OCI-LY1 (cell line): Measurements from ENCODE around the gene CEMIP.

Source experiments
- H2AFZ ChIP-seq: fragments of 200-600 bp; sonication (generic), shearing (Covaris generic); 2 replicates; pipeline ENCODE4 v1.6.0; 2014; ENCODE audit warnings: antibody characterized with exemption, mild to moderate bottlenecking, low read length
- H3F3A ChIP-seq: fragments of 200-600 bp; sonication (generic), shearing (Covaris generic); 2 replicates; pipeline ENCODE4 v1.6.0; 2014; ENCODE audit warnings: mild to moderate bottlenecking, antibody characterized with exemption, low read length, moderate library complexity; ENCODE audit not compliant: insufficient read depth
- H3K27ac ChIP-seq: fragments of 200-600 bp; sonication (generic); 2 replicates; pipeline ENCODE4 v1.5.1; 2014; ENCODE audit warnings: low read length, mixed run types, mild to moderate bottlenecking, low read depth; ENCODE audit not compliant: poor library complexity, severe bottlenecking
- H3K27me3 ChIP-seq: fragments of 200-600 bp; sonication (generic); 2 replicates; pipeline ENCODE4 v1.6.0; 2014; ENCODE audit warnings: antibody characterized with exemption, mild to moderate bottlenecking, low read length, moderate library complexity; ENCODE audit not compliant: insufficient read depth
- H3K36me3 ChIP-seq: fragments of 200-600 bp; sonication (generic); 2 replicates; pipeline ENCODE4 v1.6.1; 2014; ENCODE audit warnings: mild to moderate bottlenecking, antibody characterized with exemption, low read length, moderate library complexity, mixed read lengths; ENCODE audit not compliant: insufficient read depth
- H3K4me1 ChIP-seq: fragments of 200-600 bp; sonication (generic); 2 replicates; pipeline ENCODE4 v1.5.1; 2014; ENCODE audit warnings: mild to moderate bottlenecking, low read length, moderate library complexity; ENCODE audit not compliant: insufficient read depth, severe bottlenecking
- H3K4me2 ChIP-seq: fragments of 200-600 bp; sonication (generic), shearing (Covaris generic); 2 replicates; pipeline ENCODE4 v1.6.1; 2014; ENCODE audit warnings: low read length
- H3K4me3 ChIP-seq: fragments of 200-600 bp; sonication (generic); 2 replicates; pipeline ENCODE4 v1.5.1; 2014; ENCODE audit warnings: low read length, low read depth, mild to moderate bottlenecking, mixed read lengths; ENCODE audit not compliant: poor library complexity, severe bottlenecking
- H3K79me2 ChIP-seq: fragments of 200-600 bp; shearing (Covaris generic); 2 replicates; pipeline ENCODE4 v1.6.1; 2016; ENCODE audit warnings: mixed run types, low read length, mixed read lengths; ENCODE audit not compliant: insufficient read depth
- H3K9ac ChIP-seq: fragments of 200-600 bp; sonication (generic), shearing (Covaris generic); 2 replicates; pipeline ENCODE4 v1.6.1; 2014; ENCODE audit warnings: mild to moderate bottlenecking, low read length, mixed read lengths
- H3K9me2 ChIP-seq: fragments of 200-600 bp; sonication (generic), shearing (Covaris generic); 2 replicates; pipeline ENCODE4 v1.6.1; 2014; ENCODE audit warnings: low read depth, mild to moderate bottlenecking, low read length, mixed read lengths
- H3K9me3 ChIP-seq: fragments of 200-600 bp; shearing (Covaris generic); 2 replicates; pipeline ENCODE4 v1.6.1; 2014; ENCODE audit warnings: low read length, mixed read lengths
- H4K20me1 ChIP-seq: fragments of 200-600 bp; sonication (generic), shearing (Covaris generic); 2 replicates; pipeline ENCODE4 v1.6.0; 2016; ENCODE audit warnings: mild to moderate bottlenecking, low read length; ENCODE audit not compliant: insufficient read depth
- EZH2 ChIP-seq: fragments of 200-600 bp; sonication (generic), shearing (Covaris generic); IDR thresholded peaks from 2 replicates; pipeline ENCODE4 v1.8.0; 2017; ENCODE audit warnings: borderline replicate concordance, mixed run types, mild to moderate bottlenecking, antibody characterized with exemption, low read length, moderate library complexity, mixed read lengths
- TF ChIP-seq, protein P1 (sequence below): fragments of 200-600 bp; sonication (generic), shearing (Covaris generic); IDR thresholded peaks from 2 replicates; pipeline ENCODE4 v1.5.1; 2017; ENCODE audit warnings: mild to moderate bottlenecking, antibody characterized with exemption, low read length, moderate library complexity, mixed read lengths

CEMIP gene

DNA sequence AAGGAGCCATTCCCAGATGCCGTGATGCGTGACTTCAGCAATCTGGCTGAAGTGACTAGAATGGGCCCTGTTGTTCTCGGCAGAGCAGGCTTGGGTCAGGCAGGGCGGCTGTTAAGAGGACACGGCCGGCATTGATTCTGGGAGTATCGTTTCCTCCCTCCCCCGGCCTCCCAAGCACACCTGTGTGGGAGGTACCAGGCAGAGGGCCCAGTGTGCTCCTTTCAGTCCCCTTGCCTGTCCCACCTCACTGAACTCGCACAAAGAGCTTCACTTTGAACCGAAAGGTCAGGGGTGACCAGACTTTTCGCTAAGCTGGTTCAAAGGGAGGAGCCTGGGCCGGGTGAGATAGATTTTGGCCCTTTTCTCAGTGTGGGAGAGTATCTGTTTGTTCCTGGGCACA lies 92.7 kb downstream of the CEMIP start:
- no peak for TF ChIP-seq EZH2
- TF ChIP-seq, protein P1, sequence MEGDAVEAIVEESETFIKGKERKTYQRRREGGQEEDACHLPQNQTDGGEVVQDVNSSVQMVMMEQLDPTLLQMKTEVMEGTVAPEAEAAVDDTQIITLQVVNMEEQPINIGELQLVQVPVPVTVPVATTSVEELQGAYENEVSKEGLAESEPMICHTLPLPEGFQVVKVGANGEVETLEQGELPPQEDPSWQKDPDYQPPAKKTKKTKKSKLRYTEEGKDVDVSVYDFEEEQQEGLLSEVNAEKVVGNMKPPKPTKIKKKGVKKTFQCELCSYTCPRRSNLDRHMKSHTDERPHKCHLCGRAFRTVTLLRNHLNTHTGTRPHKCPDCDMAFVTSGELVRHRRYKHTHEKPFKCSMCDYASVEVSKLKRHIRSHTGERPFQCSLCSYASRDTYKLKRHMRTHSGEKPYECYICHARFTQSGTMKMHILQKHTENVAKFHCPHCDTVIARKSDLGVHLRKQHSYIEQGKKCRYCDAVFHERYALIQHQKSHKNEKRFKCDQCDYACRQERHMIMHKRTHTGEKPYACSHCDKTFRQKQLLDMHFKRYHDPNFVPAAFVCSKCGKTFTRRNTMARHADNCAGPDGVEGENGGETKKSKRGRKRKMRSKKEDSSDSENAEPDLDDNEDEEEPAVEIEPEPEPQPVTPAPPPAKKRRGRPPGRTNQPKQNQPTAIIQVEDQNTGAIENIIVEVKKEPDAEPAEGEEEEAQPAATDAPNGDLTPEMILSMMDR: no peak
- H3K27me3 ChIP-seq: no peaks in the 10 kb centered on the region
- H4K20me1 ChIP-seq: no peaks in the 10 kb centered on the region
- no peak overlapping the region for H3K4me3 ChIP-seq
- no peaks in the 10 kb centered on the region for H3K4me1 ChIP-seq
- no peaks in the 10 kb centered on the region for H3F3A ChIP-seq
- no peaks in the 10 kb centered on the region for H3K9me3 ChIP-seq
- H3K27ac ChIP-seq: no peak overlapping the region
- no peak overlapping the region for H3K9ac ChIP-seq
- no peaks in the 10 kb centered on the region for H3K36me3 ChIP-seq
- no peak overlapping the region for H2AFZ ChIP-seq
- no peaks in the 10 kb centered on the region for H3K9me2 ChIP-seq
- no peaks in the 10 kb centered on the region for H3K79me2 ChIP-seq
- no peak overlapping the region for H3K4me2 ChIP-seq

DNA sequence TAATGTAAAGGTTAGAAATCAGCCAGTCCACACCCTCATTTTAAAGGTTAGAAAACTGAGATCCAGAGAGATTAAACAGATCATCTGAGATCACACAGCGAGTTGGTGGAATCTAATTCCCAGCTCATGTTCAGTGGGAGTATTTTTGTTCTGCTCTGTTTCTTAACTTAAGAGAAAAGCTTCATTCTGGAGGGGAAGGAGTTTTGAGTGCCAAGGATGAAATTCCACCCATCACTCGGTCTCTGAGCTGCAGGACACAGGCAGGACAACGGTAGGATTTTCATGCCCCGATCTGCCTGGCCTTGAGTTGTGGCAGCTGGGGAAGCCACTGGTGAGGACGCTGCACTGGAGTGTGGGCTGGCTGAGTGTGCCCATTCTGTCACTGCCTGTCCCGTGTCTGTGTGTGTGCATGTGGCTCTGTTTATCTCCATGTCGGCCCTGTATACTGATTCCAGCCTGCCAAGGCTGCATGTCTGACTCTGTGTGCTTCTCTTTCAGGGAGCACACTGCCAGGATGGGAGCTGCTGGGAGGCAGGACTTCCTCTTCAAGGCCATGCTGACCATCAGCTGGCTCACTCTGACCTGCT lies 94.3 kb downstream of the CEMIP start:
- no peak for TF ChIP-seq EZH2
- TF ChIP-seq, protein P1: no peak
- no peaks in the 10 kb centered on the region for H3F3A ChIP-seq
- no peaks in the 10 kb centered on the region for H3K4me1 ChIP-seq
- no peaks in the 10 kb centered on the region for H3K9me2 ChIP-seq
- H3K27ac ChIP-seq: no peak overlapping the region
- H3K79me2 ChIP-seq: no peaks in the 10 kb centered on the region
- H3K4me2 ChIP-seq: no peak overlapping the region
- H3K36me3 ChIP-seq: no peaks in the 10 kb centered on the region
- no peaks in the 10 kb centered on the region for H4K20me1 ChIP-seq
- no peaks in the 10 kb centered on the region for H3K9me3 ChIP-seq
- H2AFZ ChIP-seq: no peak overlapping the region
- no peak overlapping the region for H3K9ac ChIP-seq
- peaks cover 1% of the 10 kb centered on the region; the same call in 1 of the 2 replicates for H3K27me3 ChIP-seq
- no peak overlapping the region for H3K4me3 ChIP-seq

DNA sequence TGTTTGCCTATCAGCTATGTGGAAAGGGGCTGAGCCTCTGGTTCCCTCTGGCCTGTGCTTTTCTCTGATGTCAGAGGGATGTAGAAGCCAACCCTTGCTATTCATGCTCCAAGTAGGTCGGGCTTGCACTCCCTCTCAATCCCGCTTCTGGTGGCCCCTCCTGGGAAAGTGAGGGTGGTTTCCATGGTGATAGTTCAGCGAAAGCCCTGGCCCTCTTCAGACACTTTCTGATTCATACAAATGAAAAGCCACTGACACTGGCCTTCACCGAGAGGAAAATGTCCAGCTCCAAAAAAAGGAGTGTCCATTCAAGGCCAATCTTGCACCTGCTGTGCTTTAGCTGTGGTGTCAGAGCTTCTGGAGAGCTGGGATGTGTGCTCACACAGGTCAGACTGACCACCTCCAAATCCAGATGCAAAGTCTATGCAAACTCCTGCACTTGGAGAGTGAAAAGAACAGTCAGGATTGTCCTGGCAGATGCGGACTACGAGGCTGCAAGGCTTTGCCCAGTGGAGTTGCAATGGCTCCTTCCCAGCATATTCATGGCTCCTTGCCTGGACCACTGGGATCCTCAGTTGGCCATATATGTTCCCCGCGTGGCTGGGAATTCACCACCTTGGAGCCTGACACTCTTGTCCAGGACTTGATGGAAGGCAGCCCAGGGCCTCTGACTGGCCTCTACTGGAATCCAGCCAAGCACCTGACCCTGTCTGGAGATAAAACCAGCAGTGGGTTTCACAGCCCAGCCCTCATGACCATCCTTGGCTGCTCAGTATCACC lies 96.6 kb downstream of the CEMIP start:
- H4K20me1 ChIP-seq: no peaks in the 10 kb centered on the region
- H2AFZ ChIP-seq: no peak overlapping the region
- no peaks in the 10 kb centered on the region for H3K79me2 ChIP-seq
- H3K4me3 ChIP-seq: no peak overlapping the region
- no peaks in the 10 kb centered on the region for H3F3A ChIP-seq
- H3K9me3 ChIP-seq: no peaks in the 10 kb centered on the region
- peaks cover 8% of the 10 kb centered on the region; the same call in 1 of the 2 replicates for H3K27me3 ChIP-seq
- no peak overlapping the region for H3K27ac ChIP-seq
- H3K36me3 ChIP-seq: no peaks in the 10 kb centered on the region
- H3K4me2 ChIP-seq: no peak overlapping the region
- no peak for TF ChIP-seq EZH2
- TF ChIP-seq, protein P1: no peak
- H3K9ac ChIP-seq: no peak overlapping the region
- no peaks in the 10 kb centered on the region for H3K9me2 ChIP-seq
- H3K4me1 ChIP-seq: no peaks in the 10 kb centered on the region
